ENCODE results near the gene UGT2A1.

DNA sequence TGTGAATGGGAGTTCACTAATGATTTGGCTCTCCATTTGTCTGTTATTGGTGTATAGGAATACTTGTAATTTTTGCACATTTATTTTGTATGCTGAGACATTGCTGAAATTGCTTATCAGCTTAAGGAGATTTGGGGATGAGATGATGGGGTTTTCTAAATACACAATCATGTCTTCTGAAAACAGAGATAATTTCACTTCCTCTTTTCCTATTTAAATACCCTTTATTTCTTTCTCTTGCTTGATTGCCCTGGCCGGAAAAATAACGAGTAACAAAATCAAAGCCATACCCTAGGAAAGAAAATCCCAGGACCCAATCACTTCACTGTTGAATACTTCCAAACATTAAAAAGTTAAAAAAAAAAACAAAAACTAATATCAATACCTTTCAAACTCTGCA, 89.6 kb downstream of the UGT2A1 start:
- TF ChIP-seq, protein P1, sequence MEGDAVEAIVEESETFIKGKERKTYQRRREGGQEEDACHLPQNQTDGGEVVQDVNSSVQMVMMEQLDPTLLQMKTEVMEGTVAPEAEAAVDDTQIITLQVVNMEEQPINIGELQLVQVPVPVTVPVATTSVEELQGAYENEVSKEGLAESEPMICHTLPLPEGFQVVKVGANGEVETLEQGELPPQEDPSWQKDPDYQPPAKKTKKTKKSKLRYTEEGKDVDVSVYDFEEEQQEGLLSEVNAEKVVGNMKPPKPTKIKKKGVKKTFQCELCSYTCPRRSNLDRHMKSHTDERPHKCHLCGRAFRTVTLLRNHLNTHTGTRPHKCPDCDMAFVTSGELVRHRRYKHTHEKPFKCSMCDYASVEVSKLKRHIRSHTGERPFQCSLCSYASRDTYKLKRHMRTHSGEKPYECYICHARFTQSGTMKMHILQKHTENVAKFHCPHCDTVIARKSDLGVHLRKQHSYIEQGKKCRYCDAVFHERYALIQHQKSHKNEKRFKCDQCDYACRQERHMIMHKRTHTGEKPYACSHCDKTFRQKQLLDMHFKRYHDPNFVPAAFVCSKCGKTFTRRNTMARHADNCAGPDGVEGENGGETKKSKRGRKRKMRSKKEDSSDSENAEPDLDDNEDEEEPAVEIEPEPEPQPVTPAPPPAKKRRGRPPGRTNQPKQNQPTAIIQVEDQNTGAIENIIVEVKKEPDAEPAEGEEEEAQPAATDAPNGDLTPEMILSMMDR (IDR thresholded peaks at IDR 0.05), result no peak
- no peak for TF ChIP-seq POLR2A (IDR thresholded peaks at IDR 0.05)
